Brain microvascular endothelial cell (primary cell): ENCODE measurements around the gene CIBAR2.
A peak's percentile ranks its signal among the peaks of the same experiment; 100 is the strongest.
"Not testable (repeated sequence)": the region's sequence is repeated elsewhere in the genome, so short reads cannot be mapped to it uniquely, and the experiment has no call there.

Experiments used
- DNase-seq: peaks from one replicate; pipeline ENCODE4 v3.0.0-alpha.2; 2020
- H3K27ac ChIP-seq: fragments of 250-450 bp; sonication (Bioruptor Pico); 2 replicates; pipeline ENCODE4 v1.5.1; 2020; ENCODE audit warnings: mild to moderate bottlenecking, moderate library complexity
- H3K27me3 ChIP-seq: fragments of 250-450 bp; sonication (Bioruptor Pico); replicated peaks from 2 replicates; pipeline ENCODE4 v1.5.1; 2020; ENCODE audit warnings: mild to moderate bottlenecking
- H3K36me3 ChIP-seq: fragments of 250-450 bp; sonication (Bioruptor Pico); replicated peaks from 2 replicates; pipeline ENCODE4 v1.5.1; 2020; ENCODE audit warnings: mild to moderate bottlenecking
- H3K4me3 ChIP-seq: 2 replicates; pipeline ENCODE4 v1.5.1; 2011; ENCODE audit warnings: low read depth, mild to moderate bottlenecking, control low read depth, low read length, moderate library complexity
- in situ Hi-C: cut with HindIII; loops from 2 replicates; pipeline ENCODE4 v1.10.0; 2017; ENCODE audit warnings: low sequenced_read_pairs, low pct_ligation_motif_present
- TF ChIP-seq, protein P1 (sequence below): IDR thresholded peaks from 2 replicates; pipeline ENCODE4 v1.5.1; 2011; ENCODE audit warnings: low read depth, mild to moderate bottlenecking, moderate library complexity, low read length, control low read depth, inconsistent platforms; ENCODE audit errors: missing control alignments

CIBAR2 gene

DNA sequence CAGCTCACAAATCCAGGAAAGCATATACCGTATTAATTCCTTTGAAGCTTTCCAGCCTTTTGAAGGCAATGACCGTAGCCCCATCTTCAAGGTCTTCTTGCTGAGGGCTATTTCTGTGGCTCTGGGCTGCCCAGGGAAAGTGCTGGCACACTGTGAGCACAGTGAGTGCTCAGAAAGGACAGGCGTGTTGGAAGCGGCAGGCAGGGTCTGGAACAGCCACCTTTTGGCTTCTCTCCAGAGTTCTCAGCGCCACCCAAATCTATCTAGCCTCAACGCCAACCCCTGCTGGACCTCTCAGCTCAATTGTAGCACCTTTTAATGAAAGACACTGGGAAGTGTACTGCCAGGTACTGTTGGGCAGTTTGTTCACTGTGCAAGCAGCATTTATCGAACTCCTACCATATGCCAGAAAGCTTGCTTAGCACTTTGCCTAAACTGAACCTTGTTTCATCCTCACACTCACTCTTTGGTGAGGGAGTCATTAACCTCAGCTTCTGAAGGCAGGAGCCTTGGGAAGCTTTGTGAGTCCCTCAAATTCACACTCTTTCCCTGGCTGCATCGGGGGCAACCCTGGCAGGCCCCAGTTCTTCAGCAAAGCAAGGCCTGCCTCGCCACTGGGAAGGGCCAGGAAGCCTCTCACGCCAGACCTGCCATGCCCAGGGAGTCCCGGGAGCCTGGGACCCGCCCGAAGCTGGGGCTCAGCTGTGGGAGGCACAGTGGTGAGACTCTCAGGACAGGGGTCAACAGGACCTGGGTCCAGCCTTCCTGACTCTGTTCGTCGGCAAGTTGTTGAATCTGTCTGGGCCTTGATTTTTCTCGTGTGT is 13.5 kb upstream of the CIBAR2 start:
- no peaks in the 10 kb centered on the region for H3K27me3 ChIP-seq
- H3K27ac ChIP-seq = no peak overlapping the region
- TF ChIP-seq, protein P1, sequence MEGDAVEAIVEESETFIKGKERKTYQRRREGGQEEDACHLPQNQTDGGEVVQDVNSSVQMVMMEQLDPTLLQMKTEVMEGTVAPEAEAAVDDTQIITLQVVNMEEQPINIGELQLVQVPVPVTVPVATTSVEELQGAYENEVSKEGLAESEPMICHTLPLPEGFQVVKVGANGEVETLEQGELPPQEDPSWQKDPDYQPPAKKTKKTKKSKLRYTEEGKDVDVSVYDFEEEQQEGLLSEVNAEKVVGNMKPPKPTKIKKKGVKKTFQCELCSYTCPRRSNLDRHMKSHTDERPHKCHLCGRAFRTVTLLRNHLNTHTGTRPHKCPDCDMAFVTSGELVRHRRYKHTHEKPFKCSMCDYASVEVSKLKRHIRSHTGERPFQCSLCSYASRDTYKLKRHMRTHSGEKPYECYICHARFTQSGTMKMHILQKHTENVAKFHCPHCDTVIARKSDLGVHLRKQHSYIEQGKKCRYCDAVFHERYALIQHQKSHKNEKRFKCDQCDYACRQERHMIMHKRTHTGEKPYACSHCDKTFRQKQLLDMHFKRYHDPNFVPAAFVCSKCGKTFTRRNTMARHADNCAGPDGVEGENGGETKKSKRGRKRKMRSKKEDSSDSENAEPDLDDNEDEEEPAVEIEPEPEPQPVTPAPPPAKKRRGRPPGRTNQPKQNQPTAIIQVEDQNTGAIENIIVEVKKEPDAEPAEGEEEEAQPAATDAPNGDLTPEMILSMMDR = no peak
- no peak for DNase-seq
- no peaks in the 10 kb centered on the region for H3K36me3 ChIP-seq
- H3K4me3 ChIP-seq = no peak overlapping the region
- in situ Hi-C loops = no loop called here

DNA sequence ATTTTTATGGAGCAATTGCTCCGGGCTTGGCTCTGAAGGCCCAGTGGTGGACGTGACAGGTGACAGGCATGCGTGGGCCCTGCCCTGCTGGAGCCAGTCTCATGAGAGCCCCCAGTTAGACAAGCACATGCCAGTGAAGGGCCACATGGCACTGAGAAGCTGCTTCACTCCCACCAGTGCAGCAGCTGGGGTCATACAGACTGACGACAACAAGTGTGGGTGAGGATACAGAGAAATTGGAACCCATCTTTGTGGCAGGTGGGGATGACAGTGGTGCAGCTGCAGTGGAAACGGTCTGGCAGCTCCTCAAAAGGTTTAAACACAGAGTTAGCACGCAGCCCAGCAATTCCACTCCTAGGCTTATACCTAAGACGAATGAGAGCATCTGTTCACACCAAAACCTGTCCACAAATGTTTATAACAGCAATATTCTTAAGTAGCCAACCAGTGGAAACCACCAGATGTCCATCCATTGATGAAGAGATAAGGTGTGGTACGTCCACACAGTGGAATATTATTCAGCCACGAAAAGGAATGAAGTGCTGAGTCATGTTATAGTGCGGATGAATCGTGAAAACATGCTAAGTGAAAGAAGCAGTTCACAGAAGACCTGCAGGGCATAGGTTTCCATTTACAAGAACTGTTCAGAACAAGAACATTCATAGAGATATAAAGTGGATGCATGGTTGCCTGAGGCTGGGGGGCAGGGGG is 12.5 kb upstream of the CIBAR2 start:
- TF ChIP-seq, protein P1 = no peak
- no peak overlapping the region for H3K4me3 ChIP-seq
- no peak for DNase-seq
- in situ Hi-C loops = no loop called here
- no peaks in the 10 kb centered on the region for H3K36me3 ChIP-seq
- no peaks in the 10 kb centered on the region for H3K27me3 ChIP-seq
- peak overlapping the region; percentile 58 for H3K27ac ChIP-seq

DNA sequence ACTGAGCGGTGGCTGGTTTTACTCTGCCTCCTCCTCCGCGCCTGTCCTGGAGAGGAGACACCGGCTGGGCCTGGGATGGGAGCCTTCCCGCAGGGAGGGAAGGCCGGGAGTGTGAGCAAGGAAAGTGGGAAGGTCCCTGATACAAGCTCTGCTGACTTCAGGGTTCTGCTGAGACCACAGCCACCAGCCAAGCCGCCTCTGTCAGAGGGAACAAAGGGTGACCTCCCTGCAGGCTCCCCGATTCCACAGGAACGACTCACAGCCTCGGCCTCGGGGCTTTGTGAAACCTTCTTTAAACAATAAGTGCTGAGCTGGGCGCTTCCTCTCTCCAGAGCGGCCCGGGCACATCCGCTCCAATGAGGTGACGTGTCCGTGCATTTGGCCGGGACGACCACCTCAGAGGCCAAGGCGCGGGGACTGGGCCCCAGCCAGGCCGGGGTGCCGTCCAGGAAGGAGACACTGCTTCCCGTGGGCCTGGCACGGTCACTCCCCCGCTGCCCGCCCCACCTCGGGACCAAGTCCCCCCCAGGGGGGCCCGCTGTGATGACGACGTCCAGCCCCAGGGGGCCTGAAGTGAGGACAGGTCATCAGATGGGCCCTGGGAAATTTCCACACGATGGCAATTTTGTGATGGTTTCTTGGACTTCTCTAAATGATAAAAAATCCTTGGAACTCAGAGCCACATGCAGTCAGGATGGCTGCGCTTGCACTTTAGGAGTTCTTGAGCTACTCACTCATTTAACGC is 11.8 kb upstream of the CIBAR2 start:
- Histone ChIP-seq H3K27ac (peak overlapping the region; percentile 58), H3K4me3 (no peak overlapping the region), H3K36me3 (no peaks in the 10 kb centered on the region), H3K27me3 (no peaks in the 10 kb centered on the region)
- TF ChIP-seq, protein P1 = no peak
- peak; percentile 73 for DNase-seq
- in situ Hi-C loops = no loop called here

DNA sequence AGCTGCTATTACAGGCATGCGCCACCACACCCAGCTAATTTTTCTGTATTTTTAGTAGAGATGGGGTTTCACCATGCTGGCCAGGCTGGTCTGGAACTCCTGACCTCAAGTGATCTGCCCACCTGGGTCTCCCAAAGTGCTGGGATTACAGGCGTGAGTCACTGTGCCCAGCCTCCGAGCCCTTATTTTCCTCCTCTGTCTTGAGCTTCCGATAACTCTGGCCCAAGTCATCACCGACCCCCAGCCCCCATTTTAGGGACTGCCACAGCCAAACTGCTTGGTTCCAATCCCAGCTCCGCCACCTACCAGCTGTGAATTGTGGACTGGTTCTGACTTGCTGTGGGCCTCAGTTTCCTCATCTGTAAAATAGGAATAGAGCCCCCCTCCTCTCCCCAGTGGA is 11.2 kb upstream of the CIBAR2 start:
- DNase-seq, H3K36me3 ChIP-seq, H3K4me3 ChIP-seq, H3K27me3 ChIP-seq, in situ Hi-C loops: not testable (repeated sequence)
- peak overlapping the region; percentile 58 for H3K27ac ChIP-seq

DNA sequence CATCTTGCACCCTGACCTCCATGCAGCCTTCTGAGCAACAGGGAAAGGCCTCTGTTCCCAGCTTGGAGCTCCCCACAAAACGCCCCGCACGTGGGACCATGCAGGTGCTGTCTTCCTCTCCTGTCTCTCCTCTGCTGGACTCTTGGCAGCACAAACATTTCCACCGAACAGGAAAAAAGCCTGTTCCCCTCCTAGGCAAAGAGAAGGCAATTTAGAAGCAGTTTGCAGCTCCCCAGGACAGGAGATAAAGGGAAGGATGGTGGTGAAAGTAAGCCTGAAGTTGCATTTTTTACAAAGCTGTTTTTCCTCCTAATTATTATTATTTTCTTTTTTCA is 7.7 kb upstream of the CIBAR2 start:
- Histone ChIP-seq H3K4me3 (no peak overlapping the region), H3K27ac (no peak overlapping the region), H3K27me3 (no peaks in the 10 kb centered on the region), H3K36me3 (no peaks in the 10 kb centered on the region)
- TF ChIP-seq, protein P1 = no peak
- DNase-seq = no peak
- in situ Hi-C loops = no loop called here

DNA sequence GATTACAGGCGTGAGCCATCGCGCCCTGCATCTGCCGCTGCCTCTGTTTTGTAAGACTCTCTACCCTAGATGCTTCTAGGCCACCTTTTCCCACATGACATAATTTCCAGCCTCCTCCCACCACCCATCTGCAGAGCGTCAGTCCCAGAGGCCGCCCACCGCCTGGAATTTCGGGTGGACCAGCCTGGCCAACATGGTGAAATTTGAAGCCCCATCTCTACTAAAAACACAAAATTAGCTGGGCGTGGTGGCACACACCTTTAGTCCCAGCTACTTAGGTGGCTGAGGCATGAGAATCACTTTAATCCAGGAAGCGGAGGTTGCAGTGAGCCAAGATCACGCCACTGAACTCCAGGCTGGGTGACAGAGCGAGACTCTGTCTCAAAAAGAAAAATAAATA is 5.1 kb upstream of the CIBAR2 start:
- H3K4me3 ChIP-seq = no peak overlapping the region
- in situ Hi-C loops = no loop called here
- no peaks in the 10 kb centered on the region for H3K27me3 ChIP-seq
- TF ChIP-seq, protein P1 = no peak
- H3K36me3 ChIP-seq = no peaks in the 10 kb centered on the region
- DNase-seq = no peak
- no peak overlapping the region for H3K27ac ChIP-seq
